Liver (tissue), 9 donors: Measurements from ENCODE around the gene DEDD2. TPM values are rescaled to one million over a fixed set of nuclear protein-coding genes. Genes with fewer than 3 reads are reported as not detected.
A peak's percentile ranks its signal among the peaks of the same experiment; 100 is the strongest.

ENCODE experiments used
- DNase-seq: peaks from one replicate; pipeline ENCODE4 v3.0.0-alpha.2; 2017; ENCODE audit warnings: low spot score
- H3K27ac ChIP-seq, 2 donors: one replicate each; pipeline ENCODE4 v1.7.0; 2013; ENCODE audit warnings: inconsistent platforms in 2 of 2, low read length in 2 of 2, control low read depth in 1 of 2, low read depth in 1 of 2, mild to moderate bottlenecking in 1 of 2
- H3K27me3 ChIP-seq, 4 donors: one replicate each; pipeline versions ENCODE4 v1.6.1 to v1.7.0; 2013; ENCODE audit warnings: low read length in 3 of 4, inconsistent platforms in 1 of 4, mild to moderate bottlenecking in 1 of 4, moderate library complexity in 1 of 4; ENCODE audit not compliant: control insufficient read depth in 4 of 4, insufficient read depth in 4 of 4
- H3K36me3 ChIP-seq, 4 donors: one replicate each; pipeline versions ENCODE4 v1.6.1 to v1.7.0; 2013; ENCODE audit warnings: low read length in 3 of 4, mild to moderate bottlenecking in 3 of 4, low read depth in 1 of 4, moderate library complexity in 1 of 4; ENCODE audit not compliant: control insufficient read depth in 4 of 4, insufficient read depth in 3 of 4
- H3K4me1 ChIP-seq, 4 donors: one replicate each; pipeline versions ENCODE4 v1.6.1 to v1.7.0; 2013; ENCODE audit warnings: low read length in 3 of 4, mild to moderate bottlenecking in 3 of 4, moderate library complexity in 1 of 4; ENCODE audit not compliant: control insufficient read depth in 4 of 4, insufficient read depth in 4 of 4
- H3K4me3 ChIP-seq, 3 donors: one replicate each; pipeline versions ENCODE4 v1.6.1 to v1.7.0; 2013; ENCODE audit warnings: low read length in 3 of 3, control low read depth in 1 of 3, low read depth in 1 of 3, mild to moderate bottlenecking in 1 of 3
- H3K9ac ChIP-seq, 2 donors: one replicate each; pipeline ENCODE4 v1.7.0; 2013; ENCODE audit warnings: low read length in 2 of 2, mild to moderate bottlenecking in 2 of 2, moderate library complexity in 2 of 2, control low read depth in 1 of 2, low read depth in 1 of 2
- H3K9me3 ChIP-seq, 4 donors: one replicate each; pipeline versions ENCODE4 v1.6.1 to v1.7.0; 2013; ENCODE audit warnings: low read length in 3 of 4; ENCODE audit not compliant: control insufficient read depth in 4 of 4
- EGR1 ChIP-seq, 2 donors: IDR thresholded peaks; 2 replicates each; pipeline ENCODE4 v1.6.1; 2016 to 2018; ENCODE audit warnings: antibody characterized with exemption in 2 of 2, low read depth in 2 of 2
- FOXA1 ChIP-seq: IDR thresholded peaks from 2 replicates; pipeline ENCODE4 v1.6.1; 2016; ENCODE audit warnings: antibody characterized with exemption
- GABPA ChIP-seq, 2 donors: IDR thresholded peaks in 1 of 2; conservative IDR thresholded peaks in 1 of 2; 2 replicates each; pipeline ENCODE4 v1.6.1; 2016; ENCODE audit warnings: antibody characterized with exemption in 2 of 2, mild to moderate bottlenecking in 1 of 2, moderate library complexity in 1 of 2
- JUND ChIP-seq, 2 donors: IDR thresholded peaks; 2 replicates each; pipeline ENCODE4 v1.6.1; 2016; ENCODE audit warnings: antibody characterized with exemption in 2 of 2
- NR2F2 ChIP-seq: IDR thresholded peaks from 2 replicates; pipeline ENCODE4 v1.6.1; 2016; ENCODE audit warnings: antibody characterized with exemption
- RAD21 ChIP-seq, 2 donors: IDR thresholded peaks; 2 replicates each; pipeline ENCODE4 v1.6.1; 2016; ENCODE audit warnings: antibody characterized with exemption in 2 of 2, mild to moderate bottlenecking in 2 of 2
- RXRA ChIP-seq, 2 donors: IDR thresholded peaks; 2 replicates each; pipeline ENCODE4 v1.6.1; 2017 to 2018; ENCODE audit warnings: antibody characterized with exemption in 2 of 2, mild to moderate bottlenecking in 1 of 2
- SP1 ChIP-seq: IDR thresholded peaks from 2 replicates; pipeline ENCODE4 v1.6.1; 2018; ENCODE audit warnings: antibody characterized with exemption, mild to moderate bottlenecking
- TAF1 ChIP-seq: conservative IDR thresholded peaks from 2 replicates; pipeline ENCODE4 v1.6.1; 2016; ENCODE audit warnings: antibody characterized with exemption, mild to moderate bottlenecking
- WGBS: extraction: QIAGEN DNeasy Blood & Tissue Kit; methylation state at CpG from one replicate; pipeline ENCODE4 v1.1.7; 2013; 5-methylcytosine and 5-hydroxymethylcytosine counted together
- polyA plus RNA-seq, 2 donors: library from polyadenylated mRNA; stranded (reverse) in 1 of 2; unstranded in 1 of 2; fragments of 200-250 nt in 1 of 2; fragments of >200 nt in 1 of 2; fragmentation: Nextera tagmentation in 1 of 2; extraction: Ambion mirVana in 1 of 2; gene quantifications; one replicate each; pipeline versions ENCODE4 v1.2.1 to v1.2.3, GENCODE V29; 2013 to 2015
- total RNA-seq, 2 donors: library from RNA; depleted of rRNA; stranded (reverse); fragments of >200 nt; gene quantifications; one replicate each; pipeline ENCODE4 v1.2.3, GENCODE V29; 2014
- TF ChIP-seq, protein P1 (sequence below): fragments of 150-350 bp; IDR thresholded peaks from 2 replicates; pipeline ENCODE4 v1.5.1; 2017; ENCODE audit warnings: improper control_type of control experiment, low read depth, low read length; ENCODE audit not compliant: missing input control
- TF ChIP-seq, protein P2 (sequence below): IDR thresholded peaks from 2 replicates; pipeline ENCODE4 v1.6.1; 2016; ENCODE audit warnings: antibody characterized with exemption
- TF ChIP-seq, protein P3 (sequence below): IDR thresholded peaks from 2 replicates; pipeline ENCODE4 v1.6.1; 2016; ENCODE audit warnings: antibody characterized with exemption, mild to moderate bottlenecking
- donor health status: healthy.
- donor health status: healthy.
- donor health status: healthy.
- donor health status: healthy.
- donor health status: healthy.

Gene DEDD2
- total and polyA plus RNA-seq, 4 donors, result 9.6 to 47.1 (median 16.4) TPM

DNA sequence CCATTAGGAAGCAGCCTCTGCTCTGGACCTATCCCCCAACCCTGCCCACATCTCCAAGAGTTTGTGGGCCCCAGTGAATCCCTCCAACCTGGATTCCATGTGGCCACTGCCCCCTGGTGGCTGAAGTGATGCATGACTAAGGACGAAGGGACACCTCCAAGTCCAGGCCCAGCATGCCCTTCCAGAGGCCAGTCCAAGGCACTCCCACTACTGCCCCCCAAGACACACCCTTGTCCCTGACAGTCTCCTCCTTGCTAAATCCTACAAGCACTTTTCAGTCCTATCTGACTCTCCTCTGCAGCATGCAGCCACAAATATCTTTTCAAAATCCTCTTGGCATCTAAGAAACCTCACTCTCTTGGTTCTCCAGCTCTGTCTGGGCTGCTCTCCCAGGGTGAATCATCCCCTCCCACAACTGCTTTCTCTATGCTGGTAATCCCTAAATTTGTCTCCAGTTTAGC lies 33.0 kb downstream of the DEDD2 start:
- Histone ChIP-seq H3K9me3 (no peaks in the 10 kb centered on the region), H3K4me1 (peaks cover 0 to 4% (median 0%) of the 10 kb centered on the region in 4 donors), H3K27ac (no peak overlapping the region), H3K27me3 (peaks cover 0 to 12% (median 3%) of the 10 kb centered on the region in 4 donors), H3K36me3 (no peaks in the 10 kb centered on the region), H3K4me3 (no peak overlapping the region), H3K9ac (no peak overlapping the region)
- peak; percentile 81 for DNase-seq
- WGBS, result 0% methylated on average over 1 of the region's 1 CpG
- TF ChIP-seq RXRA (IDR thresholded peaks at IDR 0.05) (no peak), NR2F2 (no peak), RAD21 (IDR thresholded peaks at IDR 0.05) (peak; percentile 90 to 92), EGR1 (IDR thresholded peaks at IDR 0.05; ENCODE audit: low read depth in 2 of 2) (no peak)
- TF ChIP-seq, protein P1, sequence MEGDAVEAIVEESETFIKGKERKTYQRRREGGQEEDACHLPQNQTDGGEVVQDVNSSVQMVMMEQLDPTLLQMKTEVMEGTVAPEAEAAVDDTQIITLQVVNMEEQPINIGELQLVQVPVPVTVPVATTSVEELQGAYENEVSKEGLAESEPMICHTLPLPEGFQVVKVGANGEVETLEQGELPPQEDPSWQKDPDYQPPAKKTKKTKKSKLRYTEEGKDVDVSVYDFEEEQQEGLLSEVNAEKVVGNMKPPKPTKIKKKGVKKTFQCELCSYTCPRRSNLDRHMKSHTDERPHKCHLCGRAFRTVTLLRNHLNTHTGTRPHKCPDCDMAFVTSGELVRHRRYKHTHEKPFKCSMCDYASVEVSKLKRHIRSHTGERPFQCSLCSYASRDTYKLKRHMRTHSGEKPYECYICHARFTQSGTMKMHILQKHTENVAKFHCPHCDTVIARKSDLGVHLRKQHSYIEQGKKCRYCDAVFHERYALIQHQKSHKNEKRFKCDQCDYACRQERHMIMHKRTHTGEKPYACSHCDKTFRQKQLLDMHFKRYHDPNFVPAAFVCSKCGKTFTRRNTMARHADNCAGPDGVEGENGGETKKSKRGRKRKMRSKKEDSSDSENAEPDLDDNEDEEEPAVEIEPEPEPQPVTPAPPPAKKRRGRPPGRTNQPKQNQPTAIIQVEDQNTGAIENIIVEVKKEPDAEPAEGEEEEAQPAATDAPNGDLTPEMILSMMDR, result peak; percentile 90

DNA sequence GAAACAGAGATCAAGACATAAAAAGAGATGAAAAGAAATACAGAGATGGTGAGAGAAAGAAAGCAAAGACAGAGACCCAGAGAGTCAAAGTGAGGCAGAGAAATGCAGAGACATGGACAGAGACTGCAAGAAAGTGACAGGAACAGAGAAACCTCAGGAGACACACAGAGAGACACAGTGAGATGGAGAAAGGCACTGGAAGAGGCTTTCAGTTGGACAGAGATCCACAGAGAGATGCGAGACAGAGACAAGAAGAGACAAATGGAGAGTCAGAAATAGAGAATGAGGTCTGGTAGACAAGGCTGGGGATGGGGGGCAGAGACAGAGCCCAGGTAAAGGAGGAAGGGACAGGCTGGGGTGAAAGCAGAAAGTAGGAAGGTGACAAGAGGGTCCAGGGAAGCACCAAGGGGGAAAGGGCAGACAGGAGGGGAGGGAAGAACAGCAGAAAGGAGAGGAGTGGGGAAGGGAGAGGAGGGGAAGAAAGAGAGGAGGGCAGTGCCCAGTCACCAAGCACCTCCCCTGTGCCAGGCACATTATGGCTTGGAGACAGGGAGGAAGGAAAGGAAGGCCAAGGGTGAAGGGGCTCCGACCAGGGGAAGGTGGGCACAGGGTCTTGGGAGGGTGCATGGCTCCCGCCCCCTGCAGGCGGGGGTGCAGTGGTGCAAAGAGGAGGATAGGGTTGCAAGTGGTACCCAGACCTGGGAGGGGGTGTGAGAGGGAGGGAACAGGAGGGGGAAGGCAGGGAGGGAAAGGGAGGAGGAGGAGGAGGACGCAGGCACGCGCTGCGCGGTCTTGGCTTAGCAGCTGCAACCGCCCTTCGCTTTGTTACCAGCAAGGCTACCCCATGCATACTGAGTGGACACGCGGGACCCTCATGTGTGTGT lies 38.4 kb downstream of the DEDD2 start:
- Histone ChIP-seq H3K4me3 (no peak overlapping the region), H3K4me1 (peaks cover 2 to 8% (median 5%) of the 10 kb centered on the region in 4 donors), H3K27me3 (peaks cover 0 to 19% (median 11%) of the 10 kb centered on the region in 4 donors), H3K27ac (no peak overlapping the region), H3K9ac (no peak overlapping the region), H3K36me3 (no peaks in the 10 kb centered on the region), H3K9me3 (no peaks in the 10 kb centered on the region)
- TF ChIP-seq, protein P2, sequence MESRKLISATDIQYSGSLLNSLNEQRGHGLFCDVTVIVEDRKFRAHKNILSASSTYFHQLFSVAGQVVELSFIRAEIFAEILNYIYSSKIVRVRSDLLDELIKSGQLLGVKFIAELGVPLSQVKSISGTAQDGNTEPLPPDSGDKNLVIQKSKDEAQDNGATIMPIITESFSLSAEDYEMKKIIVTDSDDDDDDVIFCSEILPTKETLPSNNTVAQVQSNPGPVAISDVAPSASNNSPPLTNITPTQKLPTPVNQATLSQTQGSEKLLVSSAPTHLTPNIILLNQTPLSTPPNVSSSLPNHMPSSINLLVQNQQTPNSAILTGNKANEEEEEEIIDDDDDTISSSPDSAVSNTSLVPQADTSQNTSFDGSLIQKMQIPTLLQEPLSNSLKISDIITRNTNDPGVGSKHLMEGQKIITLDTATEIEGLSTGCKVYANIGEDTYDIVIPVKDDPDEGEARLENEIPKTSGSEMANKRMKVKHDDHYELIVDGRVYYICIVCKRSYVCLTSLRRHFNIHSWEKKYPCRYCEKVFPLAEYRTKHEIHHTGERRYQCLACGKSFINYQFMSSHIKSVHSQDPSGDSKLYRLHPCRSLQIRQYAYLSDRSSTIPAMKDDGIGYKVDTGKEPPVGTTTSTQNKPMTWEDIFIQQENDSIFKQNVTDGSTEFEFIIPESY, result no peak
- WGBS, result 15% methylated on average over 13 of the region's 13 CpGs
- DNase-seq, result no peak

DNA sequence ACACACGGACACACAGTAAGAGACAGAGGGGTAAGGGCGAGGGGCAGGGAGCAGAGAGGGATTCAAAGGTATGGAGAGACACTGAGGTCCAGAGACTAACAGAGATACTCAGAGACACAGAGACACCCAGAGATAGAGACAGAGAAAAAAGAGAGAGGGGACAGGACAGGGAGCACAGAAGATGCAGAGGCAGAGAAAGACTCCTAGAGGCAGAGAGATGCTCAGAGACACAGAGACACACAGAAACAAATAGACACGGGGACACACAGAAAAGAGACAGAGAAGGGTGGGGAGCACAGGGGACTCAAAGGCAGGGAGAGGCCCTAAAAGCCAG lies 39.8 kb downstream of the DEDD2 start:
- Histone ChIP-seq H3K27ac (no peak overlapping the region), H3K4me1 (peaks cover 2 to 8% (median 5%) of the 10 kb centered on the region in 4 donors), H3K27me3 (peaks cover 0 to 19% (median 11%) of the 10 kb centered on the region in 4 donors), H3K9ac (no peak overlapping the region), H3K36me3 (no peaks in the 10 kb centered on the region), H3K4me3 (no peak overlapping the region), H3K9me3 (no peaks in the 10 kb centered on the region)
- WGBS, result 25% methylated on average over 3 of the region's 3 CpGs
- DNase-seq, result no peak
- TF ChIP-seq FOXA1 (no peak), GABPA (IDR thresholded peaks at IDR 0.05 in 1 of 2, conservative IDR thresholded peaks at IDR 0.05 in 1 of 2) (no peak), NR2F2 (no peak), JUND (IDR thresholded peaks at IDR 0.05) (no peak), SP1 (no peak), RXRA (IDR thresholded peaks at IDR 0.05) (no peak), EGR1 (IDR thresholded peaks at IDR 0.05; ENCODE audit: low read depth in 2 of 2) (no peak), TAF1 (no peak)
- TF ChIP-seq, protein P1, result no peak
- TF ChIP-seq, protein P3, sequence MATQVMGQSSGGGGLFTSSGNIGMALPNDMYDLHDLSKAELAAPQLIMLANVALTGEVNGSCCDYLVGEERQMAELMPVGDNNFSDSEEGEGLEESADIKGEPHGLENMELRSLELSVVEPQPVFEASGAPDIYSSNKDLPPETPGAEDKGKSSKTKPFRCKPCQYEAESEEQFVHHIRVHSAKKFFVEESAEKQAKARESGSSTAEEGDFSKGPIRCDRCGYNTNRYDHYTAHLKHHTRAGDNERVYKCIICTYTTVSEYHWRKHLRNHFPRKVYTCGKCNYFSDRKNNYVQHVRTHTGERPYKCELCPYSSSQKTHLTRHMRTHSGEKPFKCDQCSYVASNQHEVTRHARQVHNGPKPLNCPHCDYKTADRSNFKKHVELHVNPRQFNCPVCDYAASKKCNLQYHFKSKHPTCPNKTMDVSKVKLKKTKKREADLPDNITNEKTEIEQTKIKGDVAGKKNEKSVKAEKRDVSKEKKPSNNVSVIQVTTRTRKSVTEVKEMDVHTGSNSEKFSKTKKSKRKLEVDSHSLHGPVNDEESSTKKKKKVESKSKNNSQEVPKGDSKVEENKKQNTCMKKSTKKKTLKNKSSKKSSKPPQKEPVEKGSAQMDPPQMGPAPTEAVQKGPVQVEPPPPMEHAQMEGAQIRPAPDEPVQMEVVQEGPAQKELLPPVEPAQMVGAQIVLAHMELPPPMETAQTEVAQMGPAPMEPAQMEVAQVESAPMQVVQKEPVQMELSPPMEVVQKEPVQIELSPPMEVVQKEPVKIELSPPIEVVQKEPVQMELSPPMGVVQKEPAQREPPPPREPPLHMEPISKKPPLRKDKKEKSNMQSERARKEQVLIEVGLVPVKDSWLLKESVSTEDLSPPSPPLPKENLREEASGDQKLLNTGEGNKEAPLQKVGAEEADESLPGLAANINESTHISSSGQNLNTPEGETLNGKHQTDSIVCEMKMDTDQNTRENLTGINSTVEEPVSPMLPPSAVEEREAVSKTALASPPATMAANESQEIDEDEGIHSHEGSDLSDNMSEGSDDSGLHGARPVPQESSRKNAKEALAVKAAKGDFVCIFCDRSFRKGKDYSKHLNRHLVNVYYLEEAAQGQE, result no peak
